ENCODE measurements around the gene IFI30. TPM values are rescaled to one million over a fixed set of nuclear protein-coding genes. Genes with fewer than 3 reads are reported as not detected.

The IFI30 gene
- total RNA-seq, 3 donors from 2014 or later, result 46.6 to 122 (median 49.4) TPM

- intact Hi-C loops (cut with DNase I, micrococcal nuclease), result no loop called here
- Histone ChIP-seq H3K4me1 (ENCODE audit: low read depth) (peaks cover 6% of the 10 kb centered on the region), H3K9me3 (no peaks in the 10 kb centered on the region), H3K36me3 (ENCODE audit: low read depth) (peaks cover 6% of the 10 kb centered on the region), H3K4me3 (no peak overlapping the region)
- ATAC-seq, result peak; percentile 6
- DNase-seq, result peak in 1 of 3 donors; percentile 67
- TF ChIP-seq CTCF (IDR thresholded peaks at IDR 0.05), result no peak
Observed at GRCh38 chr19:18170714-18171255, 2.8 kb upstream of the IFI30 start.

GRCh38 chr19:18171605-18172327 is 1.8 kb upstream of the IFI30 start:
- TF ChIP-seq CTCF (IDR thresholded peaks at IDR 0.05), result no peak
- no peaks in the 10 kb centered on the region for H3K36me3 ChIP-seq (ENCODE audit: low read depth)
- H3K4me3 ChIP-seq, result no peak overlapping the region
- no peaks in the 10 kb centered on the region for H3K9me3 ChIP-seq
- intact Hi-C loops (cut with DNase I, micrococcal nuclease), result no loop called here
- ATAC-seq, result no peak
- peaks cover 6% of the 10 kb centered on the region for H3K4me1 ChIP-seq (ENCODE audit: low read depth)
- no peak for DNase-seq

GRCh38 chr19:18172331-18173053 is 1.1 kb upstream of the IFI30 start:
- H3K9me3 ChIP-seq, result no peaks in the 10 kb centered on the region
- intact Hi-C loops (cut with DNase I, micrococcal nuclease), result no loop called here
- ATAC-seq (no peak), DNase-seq (no peak)
- no peak for TF ChIP-seq CTCF (IDR thresholded peaks at IDR 0.05)
- H3K4me1 ChIP-seq (ENCODE audit: low read depth), result peaks cover 6% of the 10 kb centered on the region
- no peak overlapping the region for H3K4me3 ChIP-seq
- H3K36me3 ChIP-seq (ENCODE audit: low read depth), result no peaks in the 10 kb centered on the region

GRCh38 chr19:18173054-18173571 is 500 bp upstream of the IFI30 start:
- no peak for TF ChIP-seq CTCF (IDR thresholded peaks at IDR 0.05)
- intact Hi-C loops (cut with DNase I, micrococcal nuclease), result no loop called here
- Histone ChIP-seq H3K9me3 (no peaks in the 10 kb centered on the region), H3K4me1 (ENCODE audit: low read depth) (peaks cover 6% of the 10 kb centered on the region), H3K36me3 (ENCODE audit: low read depth) (no peaks in the 10 kb centered on the region), H3K4me3 (no peak overlapping the region)
- ATAC-seq (peak; percentile 16), DNase-seq (peak; percentile 54 to 87 (median 64))

- DNase-seq (peak in 1 of 3 donors; percentile 7), ATAC-seq (no peak)
- no peak for TF ChIP-seq CTCF (IDR thresholded peaks at IDR 0.05)
- intact Hi-C loops (cut with DNase I, micrococcal nuclease), result no loop called here
- no peaks in the 10 kb centered on the region for H3K36me3 ChIP-seq (ENCODE audit: low read depth)
- no peaks in the 10 kb centered on the region for H3K9me3 ChIP-seq
- no peak overlapping the region for H3K4me3 ChIP-seq
- peaks cover 6% of the 10 kb centered on the region for H3K4me1 ChIP-seq (ENCODE audit: low read depth)
Observed at GRCh38 chr19:18174983-18175382, 1.4 kb downstream of the IFI30 start.

All from mucosa of descending colon (tissue), 3 donors.